DMS153 treated with DMSO at 0.1 percent for 48 hours (cell line): ENCODE data around the gene ARHGAP33.
"Not testable (repeated sequence)": the region's sequence is repeated elsewhere in the genome, so short reads cannot be mapped to it uniquely, and the experiment has no call there.

Experiments
- DNase-seq: peaks from one replicate; lab custom pipeline; 2025; ENCODE audit not compliant: unreplicated experiment; lab: John Stamatoyannopoulos, UW

ARHGAP33 gene

DNA sequence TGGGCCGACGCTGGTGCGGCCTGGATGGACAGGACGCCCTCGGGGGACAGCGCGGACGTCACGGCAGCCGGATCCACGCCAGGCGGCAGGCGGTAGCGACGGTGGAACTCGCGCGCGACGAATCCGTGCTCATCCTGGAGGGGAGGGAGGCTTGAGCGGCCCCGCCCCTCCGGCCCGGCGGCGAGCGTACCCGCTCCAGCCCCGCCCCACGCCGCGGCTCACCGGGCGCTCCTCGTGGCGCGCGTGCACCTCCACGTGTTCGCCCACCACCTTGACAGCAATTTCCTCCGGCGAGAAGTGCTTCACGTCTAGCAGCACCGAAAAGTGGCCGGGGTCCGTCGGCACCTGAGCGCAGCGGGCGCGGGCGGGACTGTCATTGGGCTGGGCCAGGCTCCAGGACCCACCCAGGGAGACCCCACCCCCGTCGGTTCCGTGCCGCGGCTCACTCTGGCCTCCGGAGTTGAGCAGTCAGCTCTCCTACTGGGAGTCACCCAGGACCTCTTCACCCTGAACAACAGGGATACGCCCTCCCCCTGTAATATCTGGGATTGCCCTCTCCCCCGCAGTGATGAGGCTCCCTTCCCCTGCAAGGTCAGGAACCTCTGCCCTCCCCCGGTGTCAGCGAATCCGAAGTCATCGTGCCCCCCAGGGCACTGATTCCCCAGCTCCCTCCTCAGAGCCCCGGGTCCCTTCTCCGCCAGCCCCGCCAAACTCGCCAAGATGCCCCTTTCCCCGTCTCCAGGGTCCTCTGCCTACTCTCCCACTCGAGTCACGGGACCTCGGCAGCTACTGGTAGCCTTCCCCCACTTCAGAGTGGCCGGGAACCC is 19.6 kb upstream of the ARHGAP33 start:
- no peak for DNase-seq

DNA sequence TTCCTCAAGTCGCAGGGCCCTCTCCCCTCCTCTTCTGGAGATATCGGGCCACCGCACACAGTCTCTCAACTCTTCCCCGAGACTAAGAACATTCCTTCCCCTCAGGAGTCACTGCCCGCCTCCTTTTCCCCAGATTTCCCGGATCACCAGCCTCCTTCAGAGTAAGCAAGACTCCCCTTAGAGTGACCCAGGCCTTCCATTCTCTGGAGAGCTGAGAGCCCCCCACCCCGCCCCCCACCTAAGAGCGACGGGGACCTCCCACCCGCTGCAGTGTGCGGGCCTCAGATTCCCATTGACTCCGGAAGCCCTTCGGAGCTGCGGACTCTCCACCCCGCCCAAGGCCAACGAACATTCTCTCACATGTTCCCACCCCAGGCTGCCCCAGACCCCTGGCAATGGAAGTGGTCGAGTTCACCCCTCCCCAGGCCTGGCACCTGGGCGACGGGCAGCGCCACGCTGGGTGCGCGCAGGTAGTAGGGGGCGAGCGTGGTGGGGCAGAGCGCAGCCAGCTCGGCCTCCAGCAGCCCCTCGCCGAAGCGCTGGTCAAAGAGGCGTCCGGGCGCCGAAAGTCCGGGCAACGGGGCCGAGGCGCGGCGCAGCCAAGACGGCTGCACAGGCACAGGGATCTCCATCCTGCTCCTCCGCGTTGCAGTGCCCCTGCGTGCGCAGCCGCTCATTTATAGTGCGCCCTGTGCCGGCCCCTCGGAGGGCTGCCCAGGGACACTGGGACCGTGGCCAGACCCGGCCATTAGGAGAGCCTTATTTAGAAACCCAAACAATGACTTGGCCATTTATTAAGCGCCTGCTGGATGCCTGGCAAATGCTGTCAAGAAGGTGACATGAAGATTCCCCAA is 18.8 kb upstream of the ARHGAP33 start, which contains the start of gene HSPB6:
TSS of gene HSPB6 (minus strand) at position 653 of the 854 bp plus-strand sequence. CDS start at position 632, 21 bp downstream.
- no peak for DNase-seq

DNA sequence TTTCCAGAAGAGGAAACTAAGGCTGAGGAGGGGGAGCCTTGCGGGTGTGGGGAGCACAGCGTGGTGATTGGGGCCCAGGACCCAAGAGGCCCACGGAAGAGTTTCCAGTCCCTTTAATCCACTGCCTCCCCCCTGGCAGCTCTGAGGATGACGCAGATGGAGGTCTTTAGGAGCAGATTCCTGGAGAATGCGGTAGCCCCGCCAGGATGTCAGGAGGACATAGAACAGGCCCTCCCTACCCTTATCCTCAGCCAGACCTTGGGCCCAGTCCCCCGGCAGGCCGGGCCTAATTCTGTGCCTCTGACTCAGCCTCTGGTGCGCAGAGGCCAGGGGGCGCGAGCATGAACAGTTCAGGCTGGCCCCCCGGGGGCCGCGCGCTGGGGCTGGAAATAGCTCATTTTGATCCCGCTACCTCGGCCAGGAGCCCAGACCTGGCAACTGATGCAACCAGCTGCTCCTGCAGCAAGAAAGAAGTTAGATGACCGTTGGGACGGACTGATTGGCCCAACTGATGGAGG is 18.1 kb upstream of the ARHGAP33 start:
- no peak for DNase-seq

DNA sequence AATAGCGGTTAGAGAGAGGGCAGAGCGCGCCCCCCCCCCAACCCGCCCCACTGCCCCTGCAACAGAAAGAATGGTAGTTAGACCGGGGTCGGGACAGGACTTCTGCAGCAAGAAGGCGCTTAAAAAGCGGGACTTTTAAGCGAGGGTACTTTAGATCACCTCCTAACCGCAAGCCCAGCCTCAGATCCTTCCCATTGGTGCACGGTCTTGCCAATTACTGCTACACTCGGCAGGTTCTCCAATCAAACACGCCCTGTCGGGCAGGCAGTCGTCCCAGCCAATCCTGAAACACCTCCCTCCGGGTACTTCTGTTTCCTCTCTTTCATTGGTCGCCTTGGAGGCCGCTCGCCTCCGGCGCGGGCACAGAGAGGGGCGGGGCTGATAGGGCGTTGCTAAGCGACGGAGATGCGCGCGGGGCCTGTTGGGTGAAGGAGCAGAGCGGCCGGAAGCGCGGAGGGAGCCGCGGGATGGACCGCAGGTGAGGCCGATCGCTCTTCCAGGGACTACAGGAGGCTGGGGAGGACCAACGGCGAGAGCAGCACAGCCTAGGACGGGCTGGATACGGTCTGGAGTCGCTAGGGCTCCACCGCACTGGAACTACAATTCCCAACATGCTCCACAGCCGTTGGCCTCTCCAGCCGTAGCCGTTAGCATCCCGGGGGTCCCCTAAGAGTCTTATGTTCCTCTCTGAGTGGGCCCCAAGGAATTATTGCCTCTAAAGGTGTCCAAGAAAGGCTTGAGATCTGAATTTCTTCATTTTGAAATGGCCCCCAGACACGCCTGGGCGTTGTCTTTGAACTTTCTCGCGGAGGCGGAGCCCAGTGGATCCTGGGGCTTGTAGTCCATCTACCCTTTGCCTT is 17.4 kb upstream of the ARHGAP33 start, which contains the start of gene PROSER3:
TSS of gene PROSER3 (plus strand) at position 428 of the 860 bp plus-strand sequence. CDS start at position 468, 40 bp downstream.
- DNase-seq: peak; percentile 97

DNA sequence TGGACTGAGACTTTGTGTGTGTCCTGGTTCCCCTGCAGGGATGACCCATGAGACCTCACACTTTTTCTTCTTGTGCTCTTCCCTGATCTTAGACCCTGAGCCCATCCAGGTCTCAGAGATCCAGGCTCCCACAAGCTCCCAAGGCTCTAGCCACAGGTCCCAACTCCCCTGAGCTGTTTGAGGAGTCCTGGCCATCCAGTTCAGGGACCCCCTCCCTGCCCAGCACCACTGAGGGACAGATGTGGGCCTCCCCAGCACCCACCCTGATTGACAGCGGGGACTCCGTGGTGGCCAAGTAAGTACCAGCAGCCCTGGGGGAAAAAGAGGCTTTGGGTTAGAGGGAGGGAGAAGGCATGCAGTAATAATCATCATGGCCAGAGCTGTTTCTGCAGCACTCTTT is 15.7 kb upstream of the ARHGAP33 start:
- no peak for DNase-seq

DNA sequence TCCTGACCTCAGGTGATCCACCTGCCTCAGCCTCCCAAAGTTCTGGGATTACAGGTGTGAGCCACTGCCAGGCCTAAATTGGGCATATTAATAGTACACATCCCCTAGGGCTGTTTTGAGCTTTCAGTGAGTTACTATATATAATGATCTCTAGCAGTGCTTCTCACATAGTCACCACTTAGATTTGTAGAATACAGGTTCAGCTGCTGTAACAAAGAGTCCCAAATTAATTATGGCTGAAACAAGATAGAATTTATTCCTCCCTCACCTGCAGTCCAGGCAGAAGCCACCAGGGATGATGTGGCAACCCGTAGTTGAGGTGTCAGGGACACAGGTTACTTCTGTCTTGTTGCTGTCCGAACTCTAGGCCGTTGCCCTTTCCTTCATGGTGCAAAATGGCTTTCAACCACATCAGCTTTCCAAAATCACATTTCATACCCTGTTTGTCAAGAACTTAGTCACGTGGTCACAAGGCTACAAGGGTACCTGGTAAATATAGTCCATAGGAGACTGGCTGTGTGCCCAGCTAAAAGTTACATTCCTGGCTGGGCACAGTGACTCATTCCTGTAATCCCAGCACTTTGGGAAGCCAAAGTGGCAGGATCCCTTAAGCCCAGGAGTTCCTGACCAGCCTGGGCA is 14.5 kb upstream of the ARHGAP33 start:
- no peak for DNase-seq

DNA sequence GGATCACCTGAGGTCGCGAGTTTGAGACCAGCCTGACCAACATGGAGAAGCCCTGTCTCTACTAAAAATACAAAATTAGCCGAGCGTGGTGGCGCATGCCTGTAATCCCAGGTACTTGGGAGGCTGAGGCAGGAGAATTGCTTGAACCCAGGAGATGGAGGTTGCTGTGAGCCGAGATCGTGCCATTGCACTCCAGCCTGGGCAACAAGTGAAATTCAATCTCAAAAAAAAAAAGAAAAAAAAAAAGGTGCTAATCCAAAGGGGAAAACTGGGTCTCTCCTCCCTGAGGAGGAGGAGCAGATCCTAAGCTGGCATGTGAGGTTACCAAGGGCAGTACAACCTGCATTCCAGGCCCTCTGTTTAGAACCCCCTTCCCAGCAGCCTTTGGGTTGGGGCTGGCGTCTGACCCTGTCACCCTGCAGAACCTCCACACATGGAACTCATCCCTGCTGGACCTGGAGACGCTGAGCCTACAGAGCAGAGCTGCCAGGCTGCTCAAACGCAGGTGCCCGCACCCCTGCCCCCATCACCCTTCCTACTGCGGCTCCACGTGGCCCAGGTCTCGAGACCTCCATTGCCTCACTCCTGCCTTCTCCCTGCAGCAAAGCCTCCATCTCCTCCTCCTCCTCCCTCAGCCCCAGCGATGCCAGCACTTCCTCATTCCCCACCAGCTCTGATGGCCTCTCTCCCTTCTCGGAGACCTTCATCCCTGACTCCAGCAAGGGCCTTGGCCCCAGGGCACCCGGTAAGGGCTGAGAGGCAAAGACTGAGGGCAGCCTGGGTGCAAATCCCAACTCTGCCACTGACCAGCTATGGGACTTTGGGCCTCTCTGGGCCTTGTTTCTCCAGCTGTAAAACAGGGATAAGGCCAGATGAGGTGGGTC is 10.7 kb upstream of the ARHGAP33 start:
- DNase-seq: no peak

DNA sequence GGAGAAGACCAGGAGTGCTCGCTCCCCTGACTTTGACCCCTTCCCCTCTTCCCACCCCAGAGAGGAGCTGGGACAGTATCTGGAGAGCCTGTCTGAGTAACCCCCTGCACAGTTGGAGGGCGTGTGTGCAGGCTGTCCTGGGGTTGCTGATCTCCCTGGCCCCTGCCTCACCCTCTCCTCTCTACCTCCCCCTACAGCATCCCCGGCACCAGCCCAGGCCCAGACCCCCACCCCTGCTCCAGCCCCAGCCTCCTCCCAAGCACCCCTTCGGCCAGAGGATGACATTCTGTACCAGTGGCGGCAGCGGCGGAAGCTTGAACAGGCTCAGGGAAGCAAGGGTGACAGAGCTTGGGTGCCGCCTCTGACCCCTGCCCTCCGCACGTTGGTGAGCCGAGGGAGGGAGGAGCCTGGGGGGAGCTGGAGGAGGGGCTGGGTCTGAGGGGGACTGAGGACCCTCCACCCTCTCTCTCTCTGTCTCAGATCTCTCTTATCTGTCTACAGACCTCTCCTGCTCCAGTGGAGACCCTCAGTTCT is 8.7 kb upstream of the ARHGAP33 start:
- DNase-seq: no peak

DNA sequence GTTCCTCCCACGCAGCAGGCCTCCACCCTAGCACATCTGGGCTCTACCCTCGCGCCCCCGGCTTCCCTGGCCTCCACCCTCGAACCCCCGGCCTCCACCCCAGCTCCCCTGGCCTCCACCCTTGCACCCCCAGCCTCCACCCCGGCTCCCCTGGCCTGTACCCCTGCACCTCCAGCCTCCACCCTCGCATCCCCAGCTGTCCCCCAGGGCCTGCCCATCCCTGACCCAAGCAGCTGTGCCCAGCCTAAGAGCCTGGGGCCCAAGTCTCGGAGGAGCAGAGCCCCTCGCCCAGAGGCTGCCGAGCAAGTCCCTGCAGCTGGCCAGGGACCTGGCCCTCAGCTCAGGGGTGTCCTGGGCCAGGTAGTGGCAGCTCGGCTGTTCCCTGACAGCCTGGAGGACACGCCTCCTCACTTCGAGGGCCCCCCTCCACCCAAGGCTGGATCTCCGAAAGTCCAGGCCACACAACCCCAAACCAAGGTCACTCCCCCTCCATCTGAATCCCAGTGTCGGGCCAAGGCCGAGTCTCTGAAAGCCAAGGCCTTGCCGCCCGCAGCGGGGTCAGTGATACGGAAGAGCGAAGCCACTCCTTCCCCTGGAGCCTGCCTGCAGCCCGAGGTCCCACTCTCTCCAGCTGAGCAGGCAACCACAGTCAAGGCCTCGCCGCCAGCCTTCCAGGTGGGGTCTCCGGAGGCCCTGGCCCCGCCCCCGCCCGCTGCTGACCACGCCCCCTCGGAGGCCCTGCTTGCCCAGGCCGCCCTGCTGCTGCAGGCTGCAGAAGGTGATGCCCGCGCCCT is 7.9 kb upstream of the ARHGAP33 start:
- no peak for DNase-seq

DNA sequence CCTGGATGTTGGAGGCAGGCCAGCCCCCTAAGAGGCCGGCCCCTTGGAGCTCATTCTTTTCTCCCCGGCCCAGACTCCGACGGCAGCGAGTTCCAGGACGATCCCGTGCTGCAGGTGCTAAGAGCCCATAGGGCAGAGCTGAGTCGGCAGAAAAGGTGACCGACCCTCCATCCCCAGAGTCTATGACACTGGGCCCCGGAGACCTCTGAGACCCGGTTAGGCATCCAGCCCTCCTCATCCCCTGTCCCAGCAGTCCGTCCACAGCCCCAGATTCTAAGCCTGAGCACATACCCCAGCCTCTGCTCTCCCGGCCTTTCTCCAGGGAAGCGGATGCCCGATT is 7.3 kb upstream of the ARHGAP33 start:
- DNase-seq: no peak

DNA sequence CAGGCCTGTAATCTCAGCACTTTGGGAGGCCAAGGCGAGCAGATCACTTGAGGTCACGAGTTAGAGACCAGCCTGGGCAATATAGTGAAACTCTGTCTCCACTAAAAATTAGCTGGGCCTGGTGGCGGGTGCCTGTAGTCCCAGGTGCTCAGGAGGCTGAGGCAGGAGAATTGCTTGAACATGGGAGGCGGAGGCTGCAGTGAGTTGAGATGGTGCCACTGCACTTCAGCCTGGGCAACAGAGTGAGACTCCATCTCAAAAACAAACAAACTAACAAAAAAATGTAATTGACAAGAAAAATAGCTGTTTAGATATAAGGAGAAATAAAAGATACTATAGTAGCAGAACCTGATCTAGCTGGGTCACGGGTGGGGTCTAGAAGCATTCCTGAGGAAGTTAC is 3.0 kb upstream of the ARHGAP33 start:
- not testable (repeated sequence) for DNase-seq

DNA sequence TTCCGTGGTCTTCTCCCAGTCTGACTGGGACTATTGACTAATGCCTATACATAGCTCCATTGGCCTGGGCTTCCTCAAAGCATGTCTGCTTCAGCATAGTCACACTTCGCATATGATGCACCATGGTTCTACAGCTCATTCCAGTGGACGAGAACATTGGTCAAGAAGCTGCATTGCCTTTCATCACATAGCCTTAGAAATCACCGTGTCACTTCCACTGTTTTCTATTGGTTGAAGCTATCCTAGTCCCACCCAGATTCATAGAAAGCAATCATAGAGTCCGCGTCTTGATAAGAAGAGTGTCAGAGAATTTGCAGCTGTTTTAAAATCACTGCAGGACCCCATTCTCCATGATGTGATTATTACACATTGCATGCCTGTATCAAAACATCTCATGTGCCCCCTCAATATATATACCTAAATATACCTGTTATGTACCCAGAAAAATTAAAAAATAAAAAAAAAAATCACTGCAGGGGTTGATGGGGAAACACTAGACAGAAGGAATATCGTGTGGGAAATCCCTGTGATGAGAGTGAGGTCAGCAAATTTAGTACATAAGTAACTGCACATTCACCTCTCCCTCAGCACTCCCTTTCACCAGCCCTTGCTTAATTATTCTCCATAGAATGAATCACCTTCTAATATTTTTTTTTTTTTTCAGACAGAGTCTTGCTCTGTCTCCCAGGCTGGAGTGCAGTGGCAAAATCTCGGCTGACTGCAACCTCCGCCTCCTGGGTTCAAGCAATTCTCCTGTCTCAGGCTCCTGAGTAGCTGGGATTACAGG is 2.2 kb upstream of the ARHGAP33 start:
- no peak for DNase-seq

DNA sequence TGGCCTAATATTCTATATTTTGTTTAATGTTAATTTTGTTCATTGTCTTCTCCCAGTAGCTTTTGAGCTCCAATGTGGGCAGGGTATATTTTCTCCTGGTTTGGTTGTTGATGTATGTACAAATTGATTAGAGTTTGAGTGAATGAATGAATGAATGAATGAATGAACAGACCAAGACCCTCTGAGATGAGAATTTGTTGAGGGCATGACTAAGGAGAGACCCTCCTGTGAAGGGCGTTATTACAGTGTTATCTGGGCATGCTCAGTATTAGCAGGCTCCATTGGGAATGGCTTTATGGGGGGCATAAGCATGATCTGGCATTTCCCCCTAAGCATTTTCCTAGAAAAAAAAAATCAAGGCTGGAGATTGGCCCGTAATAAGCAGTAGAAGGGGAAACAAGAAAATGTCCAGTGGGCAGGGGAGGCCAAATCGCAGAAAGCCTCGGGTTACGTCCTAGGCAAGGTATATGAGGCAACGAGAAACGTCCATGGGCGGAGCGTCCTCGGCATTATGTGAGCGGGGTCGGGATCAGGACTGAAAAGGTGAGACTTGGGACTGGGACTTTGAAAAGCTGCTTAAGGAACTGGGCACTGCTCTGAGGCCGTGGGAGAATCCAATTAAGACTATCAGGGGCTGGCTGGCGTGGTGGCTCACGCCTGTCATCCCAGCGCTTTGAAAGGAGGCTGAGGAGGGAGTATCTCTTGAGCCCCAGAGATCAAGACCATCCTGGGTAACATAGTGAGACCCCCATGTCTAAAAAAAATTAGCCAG is 904 bp upstream of the ARHGAP33 start:
- no peak for DNase-seq

DNA sequence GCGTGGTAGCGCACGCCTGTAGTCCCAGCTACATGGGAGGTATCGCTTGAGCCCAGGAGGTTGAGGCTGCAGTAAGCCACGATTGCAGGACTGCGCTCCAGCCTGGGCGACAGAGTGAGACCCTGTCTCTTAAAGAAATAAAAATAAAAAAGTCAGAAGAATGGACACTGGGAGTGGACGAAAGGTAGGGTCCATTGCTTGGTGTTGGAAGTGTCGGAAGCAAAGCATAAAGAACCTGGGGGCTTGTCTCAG is 392 bp upstream of the ARHGAP33 start:
- DNase-seq: no peak

DNA sequence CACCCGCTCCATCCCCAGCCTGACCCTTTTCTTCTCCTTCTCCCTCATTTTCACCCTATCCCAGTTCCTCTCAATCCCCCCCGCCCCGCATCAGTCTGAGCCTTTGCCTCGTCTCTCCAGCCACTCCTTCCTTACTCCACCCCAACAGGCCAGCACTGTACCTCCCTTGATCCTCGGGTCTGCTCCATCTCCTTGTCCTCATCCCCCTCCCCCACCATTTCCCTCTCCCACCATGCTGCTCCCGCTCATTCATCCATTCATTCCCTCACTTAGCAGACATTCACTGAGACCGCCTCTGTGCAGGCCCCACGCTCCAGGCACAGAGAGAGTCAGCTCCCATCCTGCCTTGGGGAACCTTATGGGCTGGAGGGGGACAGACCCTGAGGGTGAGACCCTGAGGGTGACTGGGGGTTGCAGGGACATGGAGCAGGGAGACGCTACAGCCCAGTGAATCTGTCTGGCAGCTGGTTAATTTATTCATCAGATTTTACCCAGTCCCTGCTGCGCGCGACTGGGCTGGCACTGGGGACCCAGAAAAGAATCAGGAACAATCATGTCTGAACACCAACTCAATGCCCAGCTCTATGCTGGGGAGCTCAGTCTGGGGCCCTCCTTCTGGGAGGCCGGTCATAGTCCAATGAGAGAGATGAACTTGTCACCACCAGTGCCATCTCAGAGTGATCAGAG is 881 bp downstream of the ARHGAP33 start:
- DNase-seq: no peak

DNA sequence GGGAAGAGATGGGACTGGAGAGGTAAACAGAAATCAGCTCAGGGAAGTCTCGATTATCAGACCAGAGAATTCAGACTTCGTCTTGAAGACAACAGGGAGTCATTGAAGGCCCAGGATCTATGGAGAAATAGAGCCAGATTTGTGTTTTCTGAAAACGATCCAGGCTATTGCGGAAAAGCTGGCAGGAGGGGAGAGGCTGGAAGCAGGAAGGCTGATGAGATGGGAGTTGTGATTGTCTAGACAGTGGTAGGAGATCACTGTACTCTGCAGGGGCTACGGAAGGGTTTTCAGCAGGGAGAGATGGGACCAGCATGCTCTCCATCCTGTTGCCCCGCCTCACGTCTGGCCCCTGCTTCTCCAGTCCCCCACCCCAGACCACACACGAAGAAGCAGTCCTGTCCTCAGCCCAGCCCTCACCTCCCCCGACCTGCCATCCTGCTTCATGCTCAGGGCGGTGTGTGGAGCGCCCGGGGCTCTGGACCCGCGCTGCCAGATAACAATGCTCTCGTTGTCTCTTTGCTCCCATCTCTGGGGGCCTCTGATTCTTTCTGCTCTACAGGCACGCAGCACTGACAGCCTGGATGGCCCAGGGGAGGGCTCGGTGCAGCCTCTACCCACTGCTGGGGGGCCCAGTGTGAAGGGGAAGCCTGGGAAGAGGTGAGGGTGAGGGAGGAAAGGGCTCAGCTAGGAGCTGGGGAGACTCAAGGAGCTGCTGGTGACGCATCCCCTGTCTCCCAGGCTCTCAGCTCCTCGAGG is 1.9 kb downstream of the ARHGAP33 start:
- DNase-seq: no peak
